Testis (tissue), 3 donors: ENCODE data around the gene HOXB7. TPM values are rescaled to one million over a fixed set of nuclear protein-coding genes. Genes with fewer than 3 reads are reported as not detected.

Experiments used
- DNase-seq: peaks from one replicate; pipeline ENCODE4 v3.0.0-alpha.2; 2019
- H3K27ac ChIP-seq, 2 donors: fragments of 200-600 bp; sonication (generic); one replicate each; pipeline ENCODE4 v1.5.1; 2019
- H3K27me3 ChIP-seq: fragments of 200-600 bp; sonication (generic); one replicate; pipeline ENCODE4 v1.5.1; 2019
- H3K36me3 ChIP-seq: fragments of 200-600 bp; sonication (generic); one replicate; pipeline ENCODE4 v1.5.1; 2017; ENCODE audit warnings: low read depth; ENCODE audit errors: missing control alignments
- H3K4me1 ChIP-seq: fragments of 200-600 bp; sonication (generic); one replicate; pipeline ENCODE4 v1.5.1; 2019
- H3K4me3 ChIP-seq, 2 donors: fragments of 200-600 bp; sonication (generic); one replicate each; pipeline ENCODE4 v1.5.1; 2017 to 2019
- H3K9me3 ChIP-seq: fragments of 200-600 bp; sonication (generic); one replicate; pipeline ENCODE4 v1.5.1; 2017
- POLR2A ChIP-seq: fragments of 450-650 bp; IDR thresholded peaks from one replicate; pipeline ENCODE4 v1.6.1; 2017; ENCODE audit warnings: antibody characterized with exemption, mild to moderate bottlenecking, moderate library complexity
- WGBS, 2 donors: methylation state at CpG; one replicate each; pipeline ENCODE4 v1.1.5; 2018; 5-methylcytosine and 5-hydroxymethylcytosine counted together
- intact Hi-C: fragments of 100-400 bp; cut with DNase I; formaldehyde crosslinking; loops from one replicate; pipeline ENCODE4 v1.15.1; 2023; ENCODE audit warnings: low total_unique reads
- polyA plus RNA-seq: library from polyadenylated mRNA; stranded (reverse); fragments of 350-450 nt; fragmentation: Illumina TruSeq; extraction: RNeasy Lipid Tissue Mini Kit (QIAGEN cat#74804); gene quantifications from one replicate; pipeline ENCODE4 v1.2.3, GENCODE V29; 2014; ENCODE audit warnings: low read depth, low replicate concordance; ENCODE audit not compliant: insufficient read depth
- total RNA-seq, 2 donors: library from RNA; depleted of rRNA; stranded (reverse); fragments of >200 nt; gene quantifications; one replicate each; pipeline ENCODE4 v1.2.3, GENCODE V29; 2016
- TF ChIP-seq, protein P1 (sequence below), 3 experiments: fragments of 450-650 bp in 2 of 3; fragments of 200-600 bp in 1 of 3; sonication (generic) in 1 of 3; IDR thresholded peaks; one replicate each; pipeline ENCODE4 v1.5.1; 2016 to 2019; ENCODE audit warnings: antibody characterized with exemption in 3 of 3, mild to moderate bottlenecking in 2 of 3, moderate library complexity in 1 of 3

HOXB7 gene
- total and polyA plus RNA-seq, 3 donors from 2014 or later, result 2.8 to 4.4 (median 3.2) TPM

DNA sequence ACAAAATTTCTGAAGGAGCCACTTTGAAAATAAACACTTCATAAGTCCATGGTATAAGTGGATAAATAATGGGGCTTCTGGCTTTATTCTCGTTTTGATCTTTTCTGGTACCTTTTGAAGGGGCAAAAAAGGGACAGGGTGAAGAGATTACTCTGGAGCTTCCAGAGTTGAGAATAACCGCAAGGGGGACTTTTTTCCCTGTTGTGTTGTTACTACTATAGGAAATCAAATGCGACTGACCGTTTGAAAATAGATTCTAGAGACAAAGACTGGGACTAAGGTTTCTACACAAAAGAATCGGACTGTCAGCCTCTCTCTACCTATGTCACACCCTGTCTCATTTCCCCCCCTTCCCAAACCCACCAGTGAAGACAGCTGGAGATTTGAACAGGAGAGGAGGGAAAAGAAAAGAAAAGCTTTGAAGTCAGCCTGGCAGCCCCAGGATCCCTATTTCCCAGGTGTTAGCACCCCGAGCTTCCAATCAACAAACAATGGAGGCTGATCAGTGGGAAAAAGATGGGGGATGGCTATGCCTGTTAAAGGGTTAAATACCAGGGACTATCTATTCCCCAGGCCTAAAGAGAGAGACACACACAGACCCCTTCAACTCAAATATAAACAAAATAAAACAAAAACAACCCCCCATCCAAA lies 41.0 kb downstream of the HOXB7 start:
- H3K27me3 ChIP-seq, result no peaks in the 10 kb centered on the region
- intact Hi-C loops, result no loop called here
- no peaks in the 10 kb centered on the region for H3K36me3 ChIP-seq
- TF ChIP-seq, protein P1, sequence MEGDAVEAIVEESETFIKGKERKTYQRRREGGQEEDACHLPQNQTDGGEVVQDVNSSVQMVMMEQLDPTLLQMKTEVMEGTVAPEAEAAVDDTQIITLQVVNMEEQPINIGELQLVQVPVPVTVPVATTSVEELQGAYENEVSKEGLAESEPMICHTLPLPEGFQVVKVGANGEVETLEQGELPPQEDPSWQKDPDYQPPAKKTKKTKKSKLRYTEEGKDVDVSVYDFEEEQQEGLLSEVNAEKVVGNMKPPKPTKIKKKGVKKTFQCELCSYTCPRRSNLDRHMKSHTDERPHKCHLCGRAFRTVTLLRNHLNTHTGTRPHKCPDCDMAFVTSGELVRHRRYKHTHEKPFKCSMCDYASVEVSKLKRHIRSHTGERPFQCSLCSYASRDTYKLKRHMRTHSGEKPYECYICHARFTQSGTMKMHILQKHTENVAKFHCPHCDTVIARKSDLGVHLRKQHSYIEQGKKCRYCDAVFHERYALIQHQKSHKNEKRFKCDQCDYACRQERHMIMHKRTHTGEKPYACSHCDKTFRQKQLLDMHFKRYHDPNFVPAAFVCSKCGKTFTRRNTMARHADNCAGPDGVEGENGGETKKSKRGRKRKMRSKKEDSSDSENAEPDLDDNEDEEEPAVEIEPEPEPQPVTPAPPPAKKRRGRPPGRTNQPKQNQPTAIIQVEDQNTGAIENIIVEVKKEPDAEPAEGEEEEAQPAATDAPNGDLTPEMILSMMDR (IDR thresholded peaks at IDR 0.05), result no peak
- no peak for TF ChIP-seq POLR2A
- no peaks in the 10 kb centered on the region for H3K4me1 ChIP-seq
- no peaks in the 10 kb centered on the region for H3K9me3 ChIP-seq
- no peak overlapping the region for H3K4me3 ChIP-seq
- DNase-seq, result no peak
- no peak overlapping the region for H3K27ac ChIP-seq
- WGBS, 2 donors, result 61 to 65% methylated on average over 6 of the region's 6 CpGs

DNA sequence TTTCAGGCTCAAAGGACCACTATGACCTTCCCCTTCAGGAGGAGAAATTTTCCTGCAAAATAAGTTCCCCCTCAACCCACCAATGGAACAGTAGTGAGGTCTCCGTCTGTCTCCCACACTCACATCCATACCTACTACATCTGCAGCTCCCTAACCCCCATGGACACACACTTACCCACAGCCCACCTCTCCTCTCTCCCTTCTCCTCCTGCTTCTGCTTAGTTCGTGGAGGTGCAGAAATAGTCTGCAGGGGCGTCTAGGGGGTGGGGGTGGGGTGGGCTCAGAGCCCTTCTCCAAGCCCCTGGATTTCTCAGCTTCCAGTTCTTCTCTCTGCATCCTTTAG lies 41.6 kb downstream of the HOXB7 start:
- TF ChIP-seq, protein P1 (IDR thresholded peaks at IDR 0.05), result no peak
- Histone ChIP-seq H3K27ac (no peak overlapping the region), H3K36me3 (no peaks in the 10 kb centered on the region), H3K4me1 (no peaks in the 10 kb centered on the region), H3K27me3 (no peaks in the 10 kb centered on the region), H3K4me3 (no peak overlapping the region), H3K9me3 (no peaks in the 10 kb centered on the region)
- 26 to 31% methylated on average over 3 of the region's 3 CpGs for WGBS, 2 donors
- DNase-seq, result no peak
- intact Hi-C loops, result no loop called here

DNA sequence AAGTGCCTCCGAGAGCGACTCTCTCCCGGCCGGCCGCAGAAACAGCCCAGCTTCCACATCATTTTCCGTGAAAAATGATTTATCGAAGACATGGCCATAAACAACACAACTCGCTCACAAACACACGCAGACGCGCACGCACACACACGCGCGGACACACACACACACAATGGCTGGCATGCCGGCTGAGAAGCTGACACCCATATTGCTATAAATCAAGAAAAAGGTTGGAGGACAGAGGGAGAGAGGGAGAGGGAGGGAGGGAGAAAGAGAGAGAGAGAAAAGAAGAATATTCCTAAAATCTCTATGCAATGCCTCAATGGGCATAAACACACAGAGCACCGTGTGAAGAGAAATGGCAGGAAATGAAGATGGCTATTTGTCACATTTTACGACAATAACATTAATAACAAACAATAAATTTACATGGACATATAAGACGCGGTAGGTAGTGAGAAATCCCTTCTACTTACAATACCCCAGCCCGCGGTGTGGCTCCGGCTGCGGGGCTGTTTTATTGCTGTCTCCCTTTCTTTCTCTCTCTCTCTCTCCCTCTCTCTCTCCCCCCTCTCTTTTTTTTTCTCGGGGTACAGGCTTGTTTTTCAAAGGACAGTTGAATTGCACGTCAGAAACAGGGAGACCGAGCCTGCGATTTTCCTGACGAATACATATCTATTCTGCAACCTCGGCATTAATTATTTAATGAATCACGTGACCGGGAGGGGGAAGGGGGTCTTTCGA lies 42.1 kb downstream of the HOXB7 start:
- no peaks in the 10 kb centered on the region for H3K27me3 ChIP-seq
- no peak overlapping the region for H3K27ac ChIP-seq
- no peaks in the 10 kb centered on the region for H3K9me3 ChIP-seq
- no peaks in the 10 kb centered on the region for H3K36me3 ChIP-seq
- intact Hi-C loops, result no loop called here
- 18 to 33% methylated on average over 33 of the region's 33 CpGs for WGBS, 2 donors
- no peaks in the 10 kb centered on the region for H3K4me1 ChIP-seq
- no peak overlapping the region for H3K4me3 ChIP-seq
- no peak for DNase-seq
- TF ChIP-seq, protein P1 (IDR thresholded peaks at IDR 0.05), result no peak
- TF ChIP-seq POLR2A, result no peak

DNA sequence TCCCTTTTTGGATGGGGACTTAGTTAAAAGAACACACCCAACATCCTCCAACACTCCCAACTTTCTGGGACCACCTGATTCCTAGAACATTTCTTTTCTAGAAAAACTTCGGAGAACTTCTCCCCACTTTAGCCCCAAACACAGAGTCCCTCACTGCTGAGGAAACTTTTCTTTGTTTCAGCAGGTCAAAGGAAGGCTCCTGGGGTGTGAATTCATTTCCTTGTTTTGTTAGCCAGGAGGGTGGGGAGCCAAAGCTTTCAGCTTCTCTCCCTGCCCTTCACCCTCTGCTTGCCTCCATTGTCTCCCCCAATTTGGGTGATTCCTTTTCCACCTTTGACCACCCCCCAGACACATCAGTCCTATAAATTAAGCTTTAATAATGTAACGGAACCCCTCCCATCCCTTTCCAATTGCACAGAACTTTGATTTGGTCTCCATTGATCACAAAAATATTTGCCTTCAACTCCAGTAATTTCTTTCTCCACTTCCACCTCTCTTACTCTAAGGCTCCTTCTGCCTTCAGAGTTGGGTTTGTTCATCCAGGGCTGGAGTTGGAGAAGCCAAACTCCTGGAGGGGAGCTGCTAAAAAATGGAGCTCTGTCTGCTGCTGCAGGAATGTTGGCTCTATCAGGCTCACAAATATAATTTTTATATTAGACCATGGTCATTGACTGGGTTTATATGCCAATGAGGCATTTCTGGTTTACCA lies 43.0 kb downstream of the HOXB7 start:
- intact Hi-C loops, result no loop called here
- no peak overlapping the region for H3K27ac ChIP-seq
- no peaks in the 10 kb centered on the region for H3K9me3 ChIP-seq
- DNase-seq, result no peak
- TF ChIP-seq POLR2A, result no peak
- TF ChIP-seq, protein P1 (IDR thresholded peaks at IDR 0.05), result no peak
- no peaks in the 10 kb centered on the region for H3K27me3 ChIP-seq
- H3K36me3 ChIP-seq, result no peaks in the 10 kb centered on the region
- WGBS, 2 donors, result 60% methylated on average over 2 of the region's 2 CpGs
- H3K4me3 ChIP-seq, result no peak overlapping the region
- H3K4me1 ChIP-seq, result no peaks in the 10 kb centered on the region
